HG03457 (cell line): ENCODE measurements around the gene ARHGDIA.

Experiments
- ATAC-seq: cut with Tn5 transposase; IDR thresholded peaks from one replicate; pipeline ENCODE4 v1.9.1; 2021; ENCODE audit warnings: moderate number of reproducible peaks; ENCODE audit not compliant: unreplicated experiment

ARHGDIA gene

GRCh38 chr17:81865733-81866439, 5.3 kb downstream of the ARHGDIA start:
- no peak for ATAC-seq

GRCh38 chr17:81865358-81865732, 5.8 kb downstream of the ARHGDIA start:
- ATAC-seq, result no peak

GRCh38 chr17:81863833-81864768, 7.0 kb downstream of the ARHGDIA start:
- no peak for ATAC-seq

GRCh38 chr17:81863123-81863675, 7.9 kb downstream of the ARHGDIA start:
- ATAC-seq, result no peak

GRCh38 chr17:81860756-81861568, 10.2 kb downstream of the ARHGDIA start:
- ATAC-seq, result peak; percentile 66

- peak; percentile 8 for ATAC-seq
Observed at GRCh38 chr17:81859906-81860755, 11.0 kb downstream of the ARHGDIA start, which contains the start of gene P4HB. Gene P4HB (minus strand): TSS chr17:81860535. CDS start chr17:81860471, 64 bp downstream.

- no peak for ATAC-seq
Observed at GRCh38 chr17:81858967-81859905, 11.9 kb downstream of the ARHGDIA start.

GRCh38 chr17:81858170-81858966, 12.8 kb downstream of the ARHGDIA start:
- ATAC-seq, result no peak

GRCh38 chr17:81854974-81855774, 16.0 kb downstream of the ARHGDIA start:
- no peak for ATAC-seq

GRCh38 chr17:81852237-81852636, 18.9 kb downstream of the ARHGDIA start:
- no peak for ATAC-seq

GRCh38 chr17:81851423-81851822, 19.7 kb downstream of the ARHGDIA start:
- ATAC-seq, result no peak

GRCh38 chr17:81849457-81849856, 21.7 kb downstream of the ARHGDIA start:
- ATAC-seq, result no peak

- no peak for ATAC-seq
Observed at GRCh38 chr17:81846743-81847689, 24.1 kb downstream of the ARHGDIA start.

GRCh38 chr17:81845881-81846742, 25.0 kb downstream of the ARHGDIA start:
- no peak for ATAC-seq

GRCh38 chr17:81845361-81845760, 25.8 kb downstream of the ARHGDIA start:
- ATAC-seq, result no peak
